Measurements from ENCODE around the gene CCDC50. TPM values are rescaled to one million over a fixed set of nuclear protein-coding genes. Genes with fewer than 3 reads are reported as not detected.
A peak's percentile ranks its signal among the peaks of the same experiment; 100 is the strongest.

CCDC50 gene
- total and polyA plus RNA-seq, 10 of the 15 experiments (the other 5 are each of a cell fraction or from before 2014, with no cell fraction given) = 46.7 to 150 (median 125) TPM

DNA sequence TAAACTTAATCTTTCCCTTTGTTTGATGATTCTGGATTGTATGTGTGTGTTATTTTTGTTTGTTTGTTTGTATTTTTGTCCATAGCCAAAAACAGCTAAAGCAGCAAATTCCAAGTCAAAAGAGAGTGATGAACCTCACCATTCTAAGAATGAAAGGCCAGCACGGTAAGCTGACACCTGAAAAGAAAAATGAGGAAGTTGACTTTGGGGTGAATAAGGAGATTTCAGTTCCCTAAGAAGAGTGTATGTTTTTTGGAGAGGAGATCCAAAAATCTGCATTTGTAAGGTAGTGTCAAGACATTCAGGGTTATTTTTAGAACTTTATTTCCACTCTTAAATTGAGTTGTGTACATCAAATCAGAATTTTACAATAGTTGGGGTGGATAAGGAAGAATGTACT lies 53.5 kb downstream of the CCDC50 start (continued):
- TF ChIP-seq BMI1 (IDR thresholded peaks at IDR 0.05; ENCODE audit: borderline replicate concordance) (no peak), TARDBP (IDR thresholded peaks at IDR 0.05; ENCODE audit: borderline replicate concordance) (no peak), ZZZ3 (IDR thresholded peaks at IDR 0.05; ENCODE audit: control insufficient read depth, insufficient read length, low read depth) (no peak), SP1 (IDR thresholded peaks at IDR 0.05; ENCODE audit: low read depth, low read length) (no peak), NFYA (IDR thresholded peaks at IDR 0.05; ENCODE audit: borderline replicate concordance, low read depth, low read length) (no peak), PAX8 (IDR thresholded peaks at IDR 0.05) (no peak), TBL1XR1 (IDR thresholded peaks at IDR 0.05; ENCODE audit: low read depth, low read length) (no peak), MYC (IDR thresholded peaks at IDR 0.05; ENCODE audit: insufficient read depth, insufficient read length, insufficient replicate concordance, low read length, severe bottlenecking) (no peak), CREB1 (IDR thresholded peaks at IDR 0.05; ENCODE audit: low read depth) (no peak), RFX5 (IDR thresholded peaks at IDR 0.05; ENCODE audit: low read depth, low read length) (no peak), HDGF (IDR thresholded peaks at IDR 0.05) (no peak), CHD4 (IDR thresholded peaks at IDR 0.05) (no peak), CHD1 (IDR thresholded peaks at IDR 0.05; ENCODE audit: low read depth, low read length) (no peak), MTA2 (IDR thresholded peaks at IDR 0.05; ENCODE audit: low read depth) (peak; percentile 30; the same call in 1 of the 2 replicates), LARP7 (IDR thresholded peaks at IDR 0.05) (no peak), GATAD2B (conservative IDR thresholded peaks at IDR 0.05; ENCODE audit: low read depth) (no peak), RELA (IDR thresholded peaks at IDR 0.05; ENCODE audit: borderline replicate concordance, partially characterized antibody) (no peak), BCLAF1 (IDR thresholded peaks at IDR 0.05) (no peak), ZNF24 (IDR thresholded peaks at IDR 0.05) (no peak), IKZF2 (IDR thresholded peaks at IDR 0.05) (peak; percentile 47 to 58; a peak in 2 of 4 replicates), ELK1 (IDR thresholded peaks at IDR 0.05; ENCODE audit: low read depth, low read length) (no peak), SPI1 (IDR thresholded peaks at IDR 0.05; ENCODE audit: borderline replicate concordance, insufficient read depth, low read depth, low read length) (peak; percentile 82), JUND (IDR thresholded peaks at IDR 0.05; ENCODE audit: low read depth, low read length) (no peak)
- TF ChIP-seq, protein P1, sequence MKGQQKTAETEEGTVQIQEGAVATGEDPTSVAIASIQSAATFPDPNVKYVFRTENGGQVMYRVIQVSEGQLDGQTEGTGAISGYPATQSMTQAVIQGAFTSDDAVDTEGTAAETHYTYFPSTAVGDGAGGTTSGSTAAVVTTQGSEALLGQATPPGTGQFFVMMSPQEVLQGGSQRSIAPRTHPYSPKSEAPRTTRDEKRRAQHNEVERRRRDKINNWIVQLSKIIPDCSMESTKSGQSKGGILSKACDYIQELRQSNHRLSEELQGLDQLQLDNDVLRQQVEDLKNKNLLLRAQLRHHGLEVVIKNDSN (IDR thresholded peaks at IDR 0.05; ENCODE audit: borderline replicate concordance, extremely low read length, insufficient read depth, low read depth, low read length) = no peak
- TF ChIP-seq, protein P2, sequence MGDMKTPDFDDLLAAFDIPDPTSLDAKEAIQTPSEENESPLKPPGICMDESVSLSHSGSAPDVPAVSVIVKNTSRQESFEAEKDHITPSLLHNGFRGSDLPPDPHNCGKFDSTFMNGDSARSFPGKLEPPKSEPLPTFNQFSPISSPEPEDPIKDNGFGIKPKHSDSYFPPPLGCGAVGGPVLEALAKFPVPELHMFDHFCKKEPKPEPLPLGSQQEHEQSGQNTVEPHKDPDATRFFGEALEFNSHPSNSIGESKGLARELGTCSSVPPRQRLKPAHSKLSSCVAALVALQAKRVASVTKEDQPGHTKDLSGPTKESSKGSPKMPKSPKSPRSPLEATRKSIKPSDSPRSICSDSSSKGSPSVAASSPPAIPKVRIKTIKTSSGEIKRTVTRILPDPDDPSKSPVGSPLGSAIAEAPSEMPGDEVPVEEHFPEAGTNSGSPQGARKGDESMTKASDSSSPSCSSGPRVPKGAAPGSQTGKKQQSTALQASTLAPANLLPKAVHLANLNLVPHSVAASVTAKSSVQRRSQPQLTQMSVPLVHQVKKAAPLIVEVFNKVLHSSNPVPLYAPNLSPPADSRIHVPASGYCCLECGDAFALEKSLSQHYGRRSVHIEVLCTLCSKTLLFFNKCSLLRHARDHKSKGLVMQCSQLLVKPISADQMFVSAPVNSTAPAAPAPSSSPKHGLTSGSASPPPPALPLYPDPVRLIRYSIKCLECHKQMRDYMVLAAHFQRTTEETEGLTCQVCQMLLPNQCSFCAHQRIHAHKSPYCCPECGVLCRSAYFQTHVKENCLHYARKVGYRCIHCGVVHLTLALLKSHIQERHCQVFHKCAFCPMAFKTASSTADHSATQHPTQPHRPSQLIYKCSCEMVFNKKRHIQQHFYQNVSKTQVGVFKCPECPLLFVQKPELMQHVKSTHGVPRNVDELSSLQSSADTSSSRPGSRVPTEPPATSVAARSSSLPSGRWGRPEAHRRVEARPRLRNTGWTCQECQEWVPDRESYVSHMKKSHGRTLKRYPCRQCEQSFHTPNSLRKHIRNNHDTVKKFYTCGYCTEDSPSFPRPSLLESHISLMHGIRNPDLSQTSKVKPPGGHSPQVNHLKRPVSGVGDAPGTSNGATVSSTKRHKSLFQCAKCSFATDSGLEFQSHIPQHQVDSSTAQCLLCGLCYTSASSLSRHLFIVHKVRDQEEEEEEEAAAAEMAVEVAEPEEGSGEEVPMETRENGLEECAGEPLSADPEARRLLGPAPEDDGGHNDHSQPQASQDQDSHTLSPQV (IDR thresholded peaks at IDR 0.05) = no peak

Data from GM12878 (cell line).